Subcutaneous abdominal adipose tissue (tissue), 5 donors: ENCODE data around the gene RABGAP1L.

Experiments
- H3K27ac ChIP-seq: one replicate; pipeline ENCODE4 v1.7.0; 2013; ENCODE audit warnings: low read depth, mild to moderate bottlenecking, inconsistent platforms, low read length, moderate library complexity
- H3K27me3 ChIP-seq, 5 donors: one replicate each; pipeline ENCODE4 v1.7.0; 2013; ENCODE audit warnings: low read length in 5 of 5, inconsistent platforms in 1 of 5; ENCODE audit not compliant: control insufficient read depth in 5 of 5, insufficient read depth in 4 of 5
- H3K36me3 ChIP-seq, 5 donors: one replicate each; pipeline ENCODE4 v1.7.0; 2013; ENCODE audit warnings: low read length in 5 of 5; ENCODE audit not compliant: control insufficient read depth in 5 of 5, insufficient read depth in 5 of 5
- H3K4me1 ChIP-seq, 5 donors: one replicate each; pipeline ENCODE4 v1.7.0; 2013; ENCODE audit warnings: low read length in 5 of 5, mild to moderate bottlenecking in 3 of 5, moderate library complexity in 1 of 5; ENCODE audit not compliant: control insufficient read depth in 5 of 5, insufficient read depth in 5 of 5
- H3K4me3 ChIP-seq, 5 donors: one replicate each; pipeline ENCODE4 v1.7.0; 2013; ENCODE audit warnings: low read length in 5 of 5, low read depth in 1 of 5
- H3K9ac ChIP-seq, 5 donors: one replicate each; pipeline ENCODE4 v1.7.0; 2013; ENCODE audit warnings: low read length in 5 of 5, mild to moderate bottlenecking in 4 of 5, moderate library complexity in 3 of 5
- H3K9me3 ChIP-seq, 5 donors: one replicate each; pipeline ENCODE4 v1.7.0; 2013; ENCODE audit warnings: low read length in 5 of 5; ENCODE audit not compliant: control insufficient read depth in 5 of 5
- donor health status: healthy.
- donor health status: healthy.
- donor health status: healthy.
- donor health status: healthy.
- donor health status: healthy.

RABGAP1L gene

DNA sequence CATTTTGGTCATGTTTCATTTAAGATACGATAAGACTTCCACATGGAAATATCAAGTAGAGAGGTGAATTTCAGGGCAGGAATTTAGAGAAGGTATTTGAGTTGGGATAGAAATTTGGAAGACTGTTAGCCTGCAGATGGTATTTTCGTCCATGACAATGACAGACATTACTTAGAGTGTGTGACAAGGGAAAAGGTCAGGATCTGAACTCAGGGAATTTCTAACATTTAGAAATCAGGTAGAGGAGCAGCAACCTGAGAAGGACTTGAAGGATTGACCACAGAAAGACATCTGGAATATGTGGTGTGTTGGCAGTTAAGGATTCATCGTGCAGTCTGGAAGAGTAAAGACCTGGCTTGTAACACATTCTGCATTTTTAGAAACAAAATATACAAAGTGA is 57.9 kb downstream of the RABGAP1L start:
- Histone ChIP-seq H3K9me3 (no peaks in the 10 kb centered on the region), H3K36me3 (peaks cover 0 to 5% (median 4%) of the 10 kb centered on the region in 5 donors), H3K4me3 (no peak overlapping the region), H3K27me3 (no peaks in the 10 kb centered on the region), H3K27ac (no peak overlapping the region), H3K9ac (no peak overlapping the region), H3K4me1 (peaks cover 0 to 4% (median 0%) of the 10 kb centered on the region in 5 donors)

GRCh38 chr1:174217787-174218574 is 58.7 kb downstream of the RABGAP1L start:
- H3K4me3 ChIP-seq, result no peak overlapping the region
- no peak overlapping the region for H3K9ac ChIP-seq
- no peaks in the 10 kb centered on the region for H3K9me3 ChIP-seq
- no peak overlapping the region for H3K27ac ChIP-seq
- no peaks in the 10 kb centered on the region for H3K27me3 ChIP-seq
- peaks cover 0 to 9% (median 4%) of the 10 kb centered on the region in 5 donors for H3K36me3 ChIP-seq
- peaks cover 0 to 4% (median 0%) of the 10 kb centered on the region in 5 donors for H3K4me1 ChIP-seq

GRCh38 chr1:174218983-174219382 is 59.7 kb downstream of the RABGAP1L start:
- H3K4me1 ChIP-seq, result peaks cover 0 to 4% (median 0%) of the 10 kb centered on the region in 5 donors
- H3K9ac ChIP-seq, result no peak overlapping the region
- H3K9me3 ChIP-seq, result no peaks in the 10 kb centered on the region
- H3K36me3 ChIP-seq, result peaks cover 0 to 9% (median 4%) of the 10 kb centered on the region in 5 donors
- H3K4me3 ChIP-seq, result no peak overlapping the region
- no peak overlapping the region for H3K27ac ChIP-seq
- no peaks in the 10 kb centered on the region for H3K27me3 ChIP-seq

DNA sequence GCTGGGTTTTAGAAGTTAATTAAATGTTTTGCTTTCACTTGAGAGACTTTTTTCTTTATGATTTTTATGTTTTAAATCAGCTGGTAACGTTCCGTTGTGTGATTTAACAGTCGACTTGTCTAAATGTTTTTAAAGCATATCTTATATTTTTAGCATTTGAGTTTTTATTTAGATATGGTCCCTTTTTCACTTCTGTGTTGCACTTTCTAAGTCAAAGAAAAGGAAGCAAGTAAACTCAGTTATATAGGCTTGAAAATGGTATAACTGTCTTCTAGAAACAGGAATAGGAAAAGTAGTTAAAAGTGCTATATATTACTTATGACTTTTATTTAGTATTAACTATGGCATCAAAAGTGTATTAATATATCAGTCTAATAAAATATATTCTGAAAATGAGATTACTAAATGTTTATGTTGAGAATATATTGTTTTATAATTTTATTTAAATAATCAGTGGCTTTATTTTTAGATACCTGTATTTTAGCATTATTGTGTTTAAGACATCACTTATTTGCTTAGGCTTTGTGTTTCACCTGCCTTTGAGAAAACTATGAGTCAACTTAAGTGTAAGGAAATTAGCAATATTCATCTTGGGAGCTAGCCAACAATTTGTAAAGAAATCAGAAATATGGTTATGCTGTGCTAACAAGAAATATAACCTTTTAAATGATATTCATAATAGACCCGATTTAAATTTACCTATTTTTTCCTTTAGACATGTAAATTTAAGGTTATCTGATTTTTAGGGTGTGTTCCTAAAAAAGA is 60.5 kb downstream of the RABGAP1L start:
- H3K4me1 ChIP-seq, result peaks cover 0 to 4% (median 0%) of the 10 kb centered on the region in 5 donors
- no peaks in the 10 kb centered on the region for H3K9me3 ChIP-seq
- H3K27ac ChIP-seq, result no peak overlapping the region
- peaks cover 0 to 9% (median 4%) of the 10 kb centered on the region in 5 donors for H3K36me3 ChIP-seq
- H3K9ac ChIP-seq, result no peak overlapping the region
- H3K27me3 ChIP-seq, result no peaks in the 10 kb centered on the region
- H3K4me3 ChIP-seq, result no peak overlapping the region

DNA sequence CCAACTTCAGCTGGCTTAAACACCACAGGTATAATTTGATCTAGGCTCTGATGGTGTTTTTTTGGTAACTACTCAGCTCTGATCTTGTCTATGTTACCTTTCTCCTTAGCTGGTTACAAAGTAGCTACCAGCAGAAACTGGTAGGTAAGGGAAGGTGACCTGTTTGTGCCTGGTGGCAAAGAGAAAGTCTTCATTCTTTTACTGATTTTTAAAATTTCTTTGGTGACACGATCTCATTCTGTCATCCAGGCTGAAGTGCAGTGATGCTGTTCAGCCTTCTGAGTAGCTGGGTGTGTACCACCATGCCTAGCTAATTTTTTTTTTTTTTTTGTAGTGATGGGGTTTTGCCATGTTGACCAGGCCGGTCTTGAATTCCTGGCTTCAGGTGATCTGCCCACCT is 62.4 kb downstream of the RABGAP1L start:
- peaks cover 0 to 11% (median 4%) of the 10 kb centered on the region in 5 donors for H3K36me3 ChIP-seq
- no peak overlapping the region for H3K4me3 ChIP-seq
- H3K9ac ChIP-seq, result no peak overlapping the region
- peaks cover 0 to 4% (median 0%) of the 10 kb centered on the region in 5 donors for H3K4me1 ChIP-seq
- H3K27me3 ChIP-seq, result no peaks in the 10 kb centered on the region
- H3K27ac ChIP-seq, result no peak overlapping the region
- H3K9me3 ChIP-seq, result no peaks in the 10 kb centered on the region

DNA sequence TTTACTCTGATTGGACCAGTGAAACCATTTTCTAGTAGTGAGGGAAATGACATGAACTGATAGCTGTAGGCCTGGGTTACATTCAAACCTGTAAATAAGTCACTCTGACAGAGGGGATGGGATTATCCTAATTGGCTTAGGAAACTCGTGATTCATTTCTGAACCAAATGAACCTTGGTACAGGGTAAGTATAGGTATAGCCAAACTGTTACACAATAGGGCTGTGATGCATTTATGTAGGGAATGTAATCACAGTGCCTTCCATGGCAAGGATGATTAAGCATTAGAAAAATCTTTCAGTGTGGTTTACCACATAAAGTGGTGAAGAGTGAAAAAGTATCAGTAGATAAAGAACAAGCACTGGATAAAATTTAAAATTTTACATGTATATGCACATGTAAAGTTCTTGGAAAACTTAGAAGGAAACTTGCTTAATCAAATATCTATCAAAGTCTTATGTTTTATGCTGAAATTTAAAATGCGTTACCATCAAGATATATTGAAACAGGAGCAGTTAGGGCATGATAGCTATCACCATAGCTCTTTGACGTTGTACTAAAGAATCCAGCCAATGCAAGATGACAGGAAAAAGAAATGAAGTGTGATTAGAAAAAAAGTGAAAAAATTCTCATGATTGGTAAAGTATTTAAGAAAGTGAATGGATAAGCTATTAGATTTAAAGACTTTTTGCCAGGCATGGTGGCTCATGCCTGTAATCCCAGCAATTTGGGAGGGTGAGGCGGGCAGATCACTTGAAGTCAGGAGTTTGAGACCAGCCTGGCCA is 63.0 kb downstream of the RABGAP1L start:
- Histone ChIP-seq H3K4me3 (no peak overlapping the region), H3K27ac (no peak overlapping the region), H3K9ac (no peak overlapping the region), H3K9me3 (no peaks in the 10 kb centered on the region), H3K4me1 (peaks cover 0 to 1% (median 0%) of the 10 kb centered on the region in 5 donors), H3K27me3 (no peaks in the 10 kb centered on the region), H3K36me3 (peaks cover 0 to 11% (median 4%) of the 10 kb centered on the region in 5 donors)

- Histone ChIP-seq H3K4me3 (no peak overlapping the region), H3K4me1 (no peaks in the 10 kb centered on the region), H3K36me3 (peaks cover 0 to 11% (median 4%) of the 10 kb centered on the region in 5 donors), H3K27me3 (no peaks in the 10 kb centered on the region), H3K9me3 (no peaks in the 10 kb centered on the region), H3K9ac (no peak overlapping the region), H3K27ac (no peak overlapping the region)
Observed at GRCh38 chr1:174224641-174225040, 65.3 kb downstream of the RABGAP1L start.

GRCh38 chr1:174225499-174226204 is 66.3 kb downstream of the RABGAP1L start:
- Histone ChIP-seq H3K4me3 (no peak overlapping the region), H3K36me3 (peaks cover 0 to 11% (median 4%) of the 10 kb centered on the region in 5 donors), H3K27ac (no peak overlapping the region), H3K4me1 (no peaks in the 10 kb centered on the region), H3K27me3 (no peaks in the 10 kb centered on the region), H3K9ac (no peak overlapping the region), H3K9me3 (no peaks in the 10 kb centered on the region)

DNA sequence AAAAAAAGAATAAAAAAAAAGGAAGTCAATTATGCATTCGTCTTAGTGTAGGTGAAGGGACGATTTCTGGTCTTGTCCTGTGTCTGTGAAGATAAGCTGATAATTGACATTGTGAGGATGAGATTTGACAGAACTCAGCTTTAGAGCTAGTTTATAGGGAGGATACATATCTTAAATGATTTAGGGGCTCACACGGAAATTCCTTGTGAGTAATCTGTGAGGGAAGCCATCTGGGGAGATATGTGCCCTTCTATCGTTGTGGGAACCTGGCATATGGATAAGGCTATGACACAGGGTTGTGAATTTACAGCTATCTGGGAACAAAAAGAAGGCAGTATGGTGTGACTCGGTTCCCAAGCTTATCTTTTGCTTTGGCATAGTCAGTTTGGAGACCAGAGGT is 71.1 kb downstream of the RABGAP1L start:
- Histone ChIP-seq H3K9me3 (no peaks in the 10 kb centered on the region), H3K27me3 (no peaks in the 10 kb centered on the region), H3K9ac (no peak overlapping the region), H3K36me3 (peaks cover 0 to 9% (median 4%) of the 10 kb centered on the region in 5 donors), H3K27ac (no peak overlapping the region), H3K4me1 (no peaks in the 10 kb centered on the region), H3K4me3 (no peak overlapping the region)
